Measurements from ENCODE around the gene SGSM1. TPM values are rescaled to one million over a fixed set of nuclear protein-coding genes. Genes with fewer than 3 reads are reported as not detected.
A peak's percentile ranks its signal among the peaks of the same experiment; 100 is the strongest.

Gene SGSM1
- total and polyA plus RNA-seq, 2 donors (not counting 1 experiment from before 2014, with no cell fraction given), result not detected

DNA sequence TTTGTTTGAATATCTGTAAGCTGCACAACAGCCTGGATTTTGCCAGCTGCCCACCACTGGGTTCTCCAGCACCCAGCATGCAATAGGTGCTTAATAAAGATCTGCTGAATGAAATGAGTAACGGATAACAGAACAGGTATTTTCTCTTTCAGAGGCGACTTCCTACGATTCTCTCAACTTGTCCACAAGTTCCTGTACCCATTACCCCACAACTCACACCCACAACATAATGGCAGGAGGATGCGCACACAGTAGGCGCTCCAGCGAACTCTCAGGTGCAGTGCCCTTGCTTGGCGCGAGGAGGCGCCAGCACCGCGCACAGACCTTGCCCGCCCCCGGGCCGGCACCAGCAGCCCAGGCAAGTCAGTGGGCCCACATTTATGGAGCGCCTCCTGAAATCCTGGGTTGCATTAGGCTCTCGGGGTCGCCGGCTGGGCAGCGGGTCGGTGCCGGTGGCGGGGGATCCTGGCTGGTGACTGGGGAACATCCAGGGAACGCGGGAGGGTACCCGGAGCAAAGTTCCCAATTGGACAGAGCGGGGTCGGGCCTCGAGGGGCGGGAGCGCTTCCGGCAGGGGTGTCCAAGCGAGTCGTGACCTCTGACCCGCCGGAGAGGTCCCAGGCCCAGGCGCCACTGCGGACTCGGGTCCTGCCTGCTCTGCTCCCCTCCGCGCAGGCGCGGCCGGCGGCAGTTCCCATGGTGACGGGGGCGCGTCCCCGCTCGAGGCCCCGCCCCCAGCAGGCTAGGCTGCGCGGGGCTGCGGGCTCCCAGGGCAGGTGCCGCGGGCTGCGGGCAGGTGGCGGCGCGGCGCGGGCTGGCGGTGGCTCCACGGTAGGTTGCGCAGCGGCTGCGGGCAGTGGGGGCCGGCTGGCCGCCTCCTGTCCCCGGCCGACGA is 146.2 kb downstream of the SGSM1 start, which contains the start of gene KIAA1671:
Gene KIAA1671 (plus strand): TSS at position 775 of the 895 bp plus-strand sequence. CDS start 75,284 bp downstream, outside the sequence.
- peak; percentile 48 for DNase-seq (ENCODE audit: low read depth in 2 of 2)
- Histone ChIP-seq H3K27me3 (ENCODE audit: control insufficient read depth, insufficient read depth, low read length) (peaks cover 3% of the 10 kb centered on the region), H4K20me1 (ENCODE audit: control insufficient read depth, extremely low read depth, insufficient read depth, low read length) (no peaks in the 10 kb centered on the region), H3K36me3 (ENCODE audit: control insufficient read depth, insufficient read depth, low read length) (no peaks in the 10 kb centered on the region), H2AFZ (ENCODE audit: low read length) (peak within 1 kb of the TSS; percentile 88), H3K9me3 (ENCODE audit: control insufficient read depth, insufficient read depth, low read depth, low read length) (no peaks in the 10 kb centered on the region), H3K9ac (ENCODE audit: insufficient read depth, low read length) (peak within 1 kb of the TSS; percentile 52), H3K79me2 (ENCODE audit: control insufficient read depth, insufficient read depth, low read length) (no peaks in the 10 kb centered on the region), H3K4me3 (replicated peaks in 1 of 4; ENCODE audit: control extremely low read depth in 1 of 4, insufficient read depth in 1 of 4, low read depth in 3 of 4, low read length in 4 of 4) (peak within 1 kb of the TSS; percentile 42 to 66 (median 52)), H3K4me1 (ENCODE audit: control insufficient read depth, extremely low read depth, insufficient read depth, low read length) (peaks cover 2% of the 10 kb centered on the region), H3K4me2 (ENCODE audit: extremely low read depth, insufficient read depth, low read length) (peak within 1 kb of the TSS; percentile 95), H3K27ac (ENCODE audit: insufficient read depth, low read length) (no peak within 1 kb of the TSS)
- TF ChIP-seq CTCF (conservative IDR thresholded peaks at IDR 0.05 in 1 of 2, IDR thresholded peaks at IDR 0.05 in 1 of 2; ENCODE audit: low read depth in 1 of 2, low read length in 2 of 2), result peak; percentile 89 to 98
- TF ChIP-seq EZH2 (IDR thresholded peaks at IDR 0.05; ENCODE audit: low read length, missing control alignments), result no peak

GRCh38 chr22:24952837-24953383 is 146.9 kb downstream of the SGSM1 start:
- Histone ChIP-seq H3K27ac (ENCODE audit: insufficient read depth, low read length) (no peak overlapping the region), H3K9ac (ENCODE audit: insufficient read depth, low read length) (no peak overlapping the region), H3K79me2 (ENCODE audit: control insufficient read depth, insufficient read depth, low read length) (no peaks in the 10 kb centered on the region), H3K4me2 (ENCODE audit: extremely low read depth, insufficient read depth, low read length) (peak overlapping the region; percentile 95), H3K4me3 (replicated peaks in 1 of 4; ENCODE audit: control extremely low read depth in 1 of 4, insufficient read depth in 1 of 4, low read depth in 3 of 4, low read length in 4 of 4) (peak overlapping the region; percentile 22 to 66 (median 38)), H2AFZ (ENCODE audit: low read length) (peak overlapping the region; percentile 62), H3K27me3 (ENCODE audit: control insufficient read depth, insufficient read depth, low read length) (peaks cover 3% of the 10 kb centered on the region), H3K4me1 (ENCODE audit: control insufficient read depth, extremely low read depth, insufficient read depth, low read length) (peaks cover 2% of the 10 kb centered on the region), H3K9me3 (ENCODE audit: control insufficient read depth, insufficient read depth, low read depth, low read length) (no peaks in the 10 kb centered on the region), H3K36me3 (ENCODE audit: control insufficient read depth, insufficient read depth, low read length) (no peaks in the 10 kb centered on the region), H4K20me1 (ENCODE audit: control insufficient read depth, extremely low read depth, insufficient read depth, low read length) (no peaks in the 10 kb centered on the region)
- DNase-seq (ENCODE audit: low read depth in 2 of 2), result peak; percentile 47
- TF ChIP-seq EZH2 (IDR thresholded peaks at IDR 0.05; ENCODE audit: low read length, missing control alignments), result peak; percentile 81
- no peak for TF ChIP-seq CTCF (conservative IDR thresholded peaks at IDR 0.05 in 1 of 2, IDR thresholded peaks at IDR 0.05 in 1 of 2; ENCODE audit: low read depth in 1 of 2, low read length in 2 of 2)

DNA sequence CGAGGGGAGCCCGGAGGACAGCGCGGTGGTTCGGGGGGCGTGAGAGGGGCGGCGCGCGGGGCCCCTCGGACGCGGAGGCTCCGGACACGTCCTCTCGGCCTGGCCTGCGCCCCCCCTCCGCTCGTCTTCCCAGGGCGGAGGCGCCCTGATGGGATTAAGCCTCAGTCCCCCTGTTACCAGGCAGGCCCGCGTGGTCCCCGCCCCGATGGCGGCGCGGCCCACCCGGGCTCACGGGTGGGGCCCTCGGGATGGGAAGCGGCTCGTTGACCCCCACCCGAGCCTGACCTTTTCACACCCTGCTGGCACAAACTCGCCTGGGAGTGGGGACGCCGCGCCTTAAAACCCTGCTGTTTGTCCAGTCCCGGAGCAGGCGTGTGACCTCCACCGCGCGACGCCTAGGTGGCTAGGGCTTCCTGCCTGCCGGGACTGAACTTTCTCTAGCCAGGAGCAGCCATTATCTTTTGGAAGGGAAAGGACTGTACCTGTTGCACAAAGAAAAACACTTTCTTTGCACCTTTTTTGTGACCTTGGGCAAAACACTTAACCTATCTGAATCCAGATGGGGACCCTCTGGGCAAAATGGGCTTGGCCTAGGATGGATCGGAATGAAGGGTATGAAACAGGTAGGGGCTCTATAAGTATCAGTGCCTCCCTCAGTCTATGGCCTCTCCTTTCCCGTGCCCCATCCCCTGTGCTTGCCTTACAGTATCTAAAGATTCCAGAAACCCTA is 147.5 kb downstream of the SGSM1 start:
- Histone ChIP-seq H3K27ac (ENCODE audit: insufficient read depth, low read length) (no peak overlapping the region), H4K20me1 (ENCODE audit: control insufficient read depth, extremely low read depth, insufficient read depth, low read length) (no peaks in the 10 kb centered on the region), H3K9ac (ENCODE audit: insufficient read depth, low read length) (no peak overlapping the region), H3K9me3 (ENCODE audit: control insufficient read depth, insufficient read depth, low read depth, low read length) (no peaks in the 10 kb centered on the region), H3K79me2 (ENCODE audit: control insufficient read depth, insufficient read depth, low read length) (no peaks in the 10 kb centered on the region), H3K36me3 (ENCODE audit: control insufficient read depth, insufficient read depth, low read length) (no peaks in the 10 kb centered on the region), H3K4me2 (ENCODE audit: extremely low read depth, insufficient read depth, low read length) (no peak overlapping the region), H3K4me1 (ENCODE audit: control insufficient read depth, extremely low read depth, insufficient read depth, low read length) (peaks cover 2% of the 10 kb centered on the region), H2AFZ (ENCODE audit: low read length) (no peak overlapping the region), H3K27me3 (ENCODE audit: control insufficient read depth, insufficient read depth, low read length) (peaks cover 3% of the 10 kb centered on the region), H3K4me3 (replicated peaks in 1 of 4; ENCODE audit: control extremely low read depth in 1 of 4, insufficient read depth in 1 of 4, low read depth in 3 of 4, low read length in 4 of 4) (peak overlapping the region in 2 of 4 experiments; percentile 22 to 66)
- TF ChIP-seq EZH2 (IDR thresholded peaks at IDR 0.05; ENCODE audit: low read length, missing control alignments), result no peak
- no peak for TF ChIP-seq CTCF (conservative IDR thresholded peaks at IDR 0.05 in 1 of 2, IDR thresholded peaks at IDR 0.05 in 1 of 2; ENCODE audit: low read depth in 1 of 2, low read length in 2 of 2)
- DNase-seq (ENCODE audit: low read depth in 2 of 2), result no peak

Data from fibroblast of lung (primary cell).